ENCODE results near the gene MAST4. TPM values are rescaled to one million over a fixed set of nuclear protein-coding genes. Genes with fewer than 3 reads are reported as not detected.

MAST4 gene
- polyA plus RNA-seq, 2 of the 4 experiments (the other 2 are of a cell fraction) = 1.2 to 5.8 TPM

- ATAC-seq = no peak
- TF ChIP-seq SMC3 (IDR thresholded peaks at IDR 0.05) (no peak), ZSCAN20 (CRISPR knock-in tag; IDR thresholded peaks at IDR 0.05) (no peak), NR3C1 (IDR thresholded peaks at IDR 0.05) (no peak), HDAC2 (IDR thresholded peaks at IDR 0.05) (no peak), NFE2L2 (conservative IDR thresholded peaks at IDR 0.05; ENCODE audit: low read length) (no peak), CBX8 (IDR thresholded peaks at IDR 0.05) (no peak), ZFP36 (IDR thresholded peaks at IDR 0.05; ENCODE audit: borderline replicate concordance, partially characterized antibody) (no peak), HOXB13 (CRISPR knock-in tag; IDR thresholded peaks at IDR 0.05; ENCODE audit: low read depth) (no peak), CHD4 (IDR thresholded peaks at IDR 0.05; ENCODE audit: borderline replicate concordance) (no peak), POLR2AphosphoS2 (conservative IDR thresholded peaks at IDR 0.05; ENCODE audit: low read length) (no peak), CHD2 (IDR thresholded peaks at IDR 0.05; ENCODE audit: low read length, partially characterized antibody) (no peak), HEYL (CRISPR knock-in tag; IDR thresholded peaks at IDR 0.05) (no peak), ESRRA (IDR thresholded peaks at IDR 0.05; ENCODE audit: borderline replicate concordance, low read length) (no peak), TP53 (CRISPR knock-in tag; IDR thresholded peaks at IDR 0.05) (no peak), FOXS1 (CRISPR knock-in tag; IDR thresholded peaks at IDR 0.05) (no peak), GATA3 (IDR thresholded peaks at IDR 0.05; ENCODE audit: borderline replicate concordance) (no peak), RAD21 (conservative IDR thresholded peaks at IDR 0.05 in 1 of 2, IDR thresholded peaks at IDR 0.05 in 1 of 2) (no peak)
- TF ChIP-seq, protein P1, sequence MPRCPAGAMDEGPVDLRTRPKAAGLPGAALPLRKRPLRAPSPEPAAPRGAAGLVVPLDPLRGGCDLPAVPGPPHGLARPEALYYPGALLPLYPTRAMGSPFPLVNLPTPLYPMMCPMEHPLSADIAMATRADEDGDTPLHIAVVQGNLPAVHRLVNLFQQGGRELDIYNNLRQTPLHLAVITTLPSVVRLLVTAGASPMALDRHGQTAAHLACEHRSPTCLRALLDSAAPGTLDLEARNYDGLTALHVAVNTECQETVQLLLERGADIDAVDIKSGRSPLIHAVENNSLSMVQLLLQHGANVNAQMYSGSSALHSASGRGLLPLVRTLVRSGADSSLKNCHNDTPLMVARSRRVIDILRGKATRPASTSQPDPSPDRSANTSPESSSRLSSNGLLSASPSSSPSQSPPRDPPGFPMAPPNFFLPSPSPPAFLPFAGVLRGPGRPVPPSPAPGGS (IDR thresholded peaks at IDR 0.05) = no peak
- TF ChIP-seq, protein P2, sequence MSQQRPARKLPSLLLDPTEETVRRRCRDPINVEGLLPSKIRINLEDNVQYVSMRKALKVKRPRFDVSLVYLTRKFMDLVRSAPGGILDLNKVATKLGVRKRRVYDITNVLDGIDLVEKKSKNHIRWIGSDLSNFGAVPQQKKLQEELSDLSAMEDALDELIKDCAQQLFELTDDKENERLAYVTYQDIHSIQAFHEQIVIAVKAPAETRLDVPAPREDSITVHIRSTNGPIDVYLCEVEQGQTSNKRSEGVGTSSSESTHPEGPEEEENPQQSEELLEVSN (IDR thresholded peaks at IDR 0.05; ENCODE audit: borderline replicate concordance, low read depth) = no peak
- POLR2A ChIA-PET = no interaction called here
- CTCF ChIA-PET = no interaction called here
- no peak overlapping the region for H3K27ac ChIP-seq
- no peaks in the 10 kb centered on the region for H3K9me3 ChIP-seq
- no peak overlapping the region for H3K4me3 ChIP-seq
- no peak for FAIRE-seq
- H3K4me2 ChIP-seq = no peak overlapping the region
- no peaks in the 10 kb centered on the region for H3K4me1 ChIP-seq
- WGBS (ENCODE audit: missing lambda C conversion rate) = 26% methylated on average over 5 of the region's 5 CpGs
- no peak for DNase-seq (ENCODE audit: low read depth in 1 of 2, low spot score in 1 of 2)
Observed at GRCh38 chr5:66674802-66675201, 78.6 kb downstream of the MAST4 start.

DNA sequence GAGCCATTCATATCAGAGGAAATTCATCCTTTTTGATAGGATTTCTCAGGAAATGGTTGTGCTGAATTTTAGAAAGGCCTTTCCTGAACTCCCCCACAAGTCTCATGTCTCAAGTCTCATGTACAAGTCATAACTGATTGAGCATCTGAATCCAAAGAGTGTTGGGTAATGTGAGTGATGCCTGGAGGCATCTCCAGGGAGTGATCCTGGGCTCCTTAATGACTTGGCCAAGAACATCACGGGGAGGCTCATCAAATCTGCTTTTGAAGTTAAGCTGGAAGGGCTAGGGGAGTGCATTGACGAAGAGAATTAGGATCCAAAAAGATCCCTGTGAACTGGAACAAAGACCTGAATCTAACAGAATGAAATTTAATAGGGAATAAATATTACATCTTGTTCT, 79.2 kb downstream of the MAST4 start:
- no peak overlapping the region for H3K27ac ChIP-seq
- 4% methylated on average over 2 of the region's 2 CpGs for WGBS (ENCODE audit: missing lambda C conversion rate)
- no peak overlapping the region for H3K4me2 ChIP-seq
- H3K9me3 ChIP-seq = no peaks in the 10 kb centered on the region
- TF ChIP-seq NPAS2 (CRISPR knock-in tag; IDR thresholded peaks at IDR 0.05; ENCODE audit: borderline replicate concordance) (no peak), USF2 (IDR thresholded peaks at IDR 0.05) (no peak), POLR2A (IDR thresholded peaks at IDR 0.05; ENCODE audit: low read length) (no peak), ZFP36 (IDR thresholded peaks at IDR 0.05; ENCODE audit: borderline replicate concordance, partially characterized antibody) (no peak), JUN (IDR thresholded peaks at IDR 0.05) (no peak), SREBF2 (IDR thresholded peaks at IDR 0.05) (no peak), RAD21 (conservative IDR thresholded peaks at IDR 0.05 in 1 of 2, IDR thresholded peaks at IDR 0.05 in 1 of 2) (no peak), HOXB5 (CRISPR knock-in tag; IDR thresholded peaks at IDR 0.05) (no peak), RCOR1 (IDR thresholded peaks at IDR 0.05; ENCODE audit: low read depth, low read length) (no peak), GATA3 (IDR thresholded peaks at IDR 0.05; ENCODE audit: borderline replicate concordance) (no peak)
- TF ChIP-seq, protein P3, sequence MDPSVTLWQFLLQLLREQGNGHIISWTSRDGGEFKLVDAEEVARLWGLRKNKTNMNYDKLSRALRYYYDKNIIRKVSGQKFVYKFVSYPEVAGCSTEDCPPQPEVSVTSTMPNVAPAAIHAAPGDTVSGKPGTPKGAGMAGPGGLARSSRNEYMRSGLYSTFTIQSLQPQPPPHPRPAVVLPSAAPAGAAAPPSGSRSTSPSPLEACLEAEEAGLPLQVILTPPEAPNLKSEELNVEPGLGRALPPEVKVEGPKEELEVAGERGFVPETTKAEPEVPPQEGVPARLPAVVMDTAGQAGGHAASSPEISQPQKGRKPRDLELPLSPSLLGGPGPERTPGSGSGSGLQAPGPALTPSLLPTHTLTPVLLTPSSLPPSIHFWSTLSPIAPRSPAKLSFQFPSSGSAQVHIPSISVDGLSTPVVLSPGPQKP (IDR thresholded peaks at IDR 0.05; ENCODE audit: low read depth, low read length) = no peak
- TF ChIP-seq, protein P4, sequence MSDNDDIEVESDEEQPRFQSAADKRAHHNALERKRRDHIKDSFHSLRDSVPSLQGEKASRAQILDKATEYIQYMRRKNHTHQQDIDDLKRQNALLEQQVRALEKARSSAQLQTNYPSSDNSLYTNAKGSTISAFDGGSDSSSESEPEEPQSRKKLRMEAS (IDR thresholded peaks at IDR 0.05) = no peak
- H3K4me3 ChIP-seq = no peak overlapping the region
- CTCF ChIA-PET = no interaction called here
- no peak for FAIRE-seq
- no peaks in the 10 kb centered on the region for H3K4me1 ChIP-seq
- DNase-seq (ENCODE audit: low read depth in 1 of 2, low spot score in 1 of 2) = no peak
- POLR2A ChIA-PET = no interaction called here
- no peak for ATAC-seq

Measured in A549 (cell line).